Islet of Langerhans (tissue), 1 donor: Measurements from ENCODE around the gene GABBR2.

Experiments
- FAIRE-seq: peaks from one replicate; lab custom pipeline; 2011; peaks lifted over from hg19 to GRCh38; lab: Jason Lieb, UNC

The GABBR2 gene

GRCh38 chr9:98538626-98539031, 170.1 kb downstream of the GABBR2 start:
- FAIRE-seq: no peak

GRCh38 chr9:98538203-98538602, 170.5 kb downstream of the GABBR2 start:
- FAIRE-seq: no peak

GRCh38 chr9:98536542-98537173, 172.1 kb downstream of the GABBR2 start:
- FAIRE-seq: no peak

GRCh38 chr9:98533866-98534265, 174.9 kb downstream of the GABBR2 start:
- FAIRE-seq: no peak

- FAIRE-seq: no peak
These were observed 175.6 kb downstream of the GABBR2 start for GRCh38 chr9:98533132-98533531.

GRCh38 chr9:98532574-98532973, 176.2 kb downstream of the GABBR2 start:
- no peak for FAIRE-seq

- FAIRE-seq: no peak
These were observed 176.6 kb downstream of the GABBR2 start for GRCh38 chr9:98532147-98532546.

- FAIRE-seq: no peak
These were observed 177.8 kb downstream of the GABBR2 start for GRCh38 chr9:98530806-98531386.

GRCh38 chr9:98530275-98530674, 178.5 kb downstream of the GABBR2 start:
- FAIRE-seq: no peak

GRCh38 chr9:98529841-98530240, 178.9 kb downstream of the GABBR2 start:
- no peak for FAIRE-seq

GRCh38 chr9:98523231-98523901, 185.4 kb downstream of the GABBR2 start:
- FAIRE-seq: no peak

- no peak for FAIRE-seq
These were observed 186.2 kb downstream of the GABBR2 start for GRCh38 chr9:98522487-98522886.

- FAIRE-seq: no peak
These were observed 187.6 kb downstream of the GABBR2 start for GRCh38 chr9:98521141-98521540.

GRCh38 chr9:98520221-98520960, 188.3 kb downstream of the GABBR2 start:
- FAIRE-seq: no peak

GRCh38 chr9:98519641-98520040, 189.1 kb downstream of the GABBR2 start:
- FAIRE-seq: no peak

GRCh38 chr9:98518556-98518955, 190.2 kb downstream of the GABBR2 start:
- FAIRE-seq: no peak

- FAIRE-seq: no peak
These were observed 191.0 kb downstream of the GABBR2 start for GRCh38 chr9:98517761-98518160.

- FAIRE-seq: no peak
These were observed 191.7 kb downstream of the GABBR2 start for GRCh38 chr9:98516897-98517503.

GRCh38 chr9:98516205-98516896, 192.4 kb downstream of the GABBR2 start:
- no peak for FAIRE-seq

- no peak for FAIRE-seq
These were observed 193.1 kb downstream of the GABBR2 start for GRCh38 chr9:98515506-98516204.

- no peak for FAIRE-seq
These were observed 193.9 kb downstream of the GABBR2 start for GRCh38 chr9:98514841-98515240.
